H1 (cell line): ENCODE data around the gene FBN3. TPM values are rescaled to one million over a fixed set of nuclear protein-coding genes. Genes with fewer than 3 reads are reported as not detected.

ENCODE experiments used
- CTCF ChIA-PET: fragments of 300-600 bp; sonication (Branson Sonifier 250); formaldehyde crosslinking; loops from one replicate; lab custom pipeline; 2021; ENCODE audit not compliant: partially characterized antibody; lab: Charles Lee
- POLR2A ChIA-PET: fragments of 300-600 bp; sonication (Branson Sonifier 250); formaldehyde crosslinking; loops from one replicate; lab custom pipeline; 2021; ENCODE audit warnings: inconsistent platforms; ENCODE audit not compliant: partially characterized antibody; lab: Charles Lee
- DNase-seq, 2 experiments: peaks; one replicate each; pipeline versions ENCODE4 v3.0.0 to v3.0.0-alpha.2; 2010 to 2022; ENCODE audit warnings: low spot score in 2 of 2, low read depth in 1 of 2, mixed read lengths in 1 of 2
- FAIRE-seq: peaks from 2 replicates; lab custom pipeline; 2011; peaks lifted over from hg19 to GRCh38; lab: Jason Lieb, UNC
- H2AFZ ChIP-seq: 2 replicates; pipeline ENCODE4 v1.8.1; 2012; ENCODE audit warnings: low read length, inconsistent platforms
- H2AK5ac ChIP-seq: 2 replicates; pipeline ENCODE4 v1.6.1; 2013; ENCODE audit warnings: low read depth, low read length
- H2BK120ac ChIP-seq: replicated peaks from 2 replicates; pipeline ENCODE3; 2013; ENCODE audit warnings: low read depth, low read length, inconsistent platforms
- H2BK12ac ChIP-seq: 2 replicates; pipeline ENCODE4 v1.6.1; 2013; ENCODE audit warnings: low read depth, low read length
- H2BK15ac ChIP-seq: 2 replicates; pipeline ENCODE4 v1.6.1; 2013; ENCODE audit warnings: low read length
- H2BK20ac ChIP-seq: 2 replicates; pipeline ENCODE4 v1.6.1; 2013; ENCODE audit warnings: low read length
- H2BK5ac ChIP-seq: 2 replicates; pipeline ENCODE4 v1.6.1; 2013; ENCODE audit warnings: low read depth, low read length
- H3K14ac ChIP-seq: 2 replicates; pipeline ENCODE4 v1.6.1; 2013; ENCODE audit warnings: inconsistent platforms; ENCODE audit not compliant: insufficient read length
- H3K18ac ChIP-seq: 2 replicates; pipeline ENCODE4 v1.6.1; 2013; ENCODE audit warnings: low read length; ENCODE audit errors: extremely low read depth
- H3K23ac ChIP-seq: 2 replicates; pipeline ENCODE4 v1.6.1; 2013; ENCODE audit warnings: inconsistent platforms; ENCODE audit not compliant: insufficient read length
- H3K23me2 ChIP-seq: 2 replicates; pipeline ENCODE4 v1.6.1; 2013; ENCODE audit warnings: low read depth, low read length
- H3K27ac ChIP-seq: 2 replicates; pipeline ENCODE4 v1.6.1; 2011; ENCODE audit warnings: low read depth, low read length, inconsistent platforms
- H3K27me3 ChIP-seq, 4 experiments: replicated peaks in 1 of 4; 1 replicate in 1 of 4; 2 replicates in 3 of 4; pipeline versions ENCODE4 v1.6.1 to v1.8.1; 2011 to 2013; ENCODE audit warnings: low read length in 3 of 4, mild to moderate bottlenecking in 3 of 4, inconsistent platforms in 2 of 4, mixed read lengths in 2 of 4, moderate library complexity in 1 of 4; ENCODE audit not compliant: control insufficient read depth in 3 of 4, insufficient read depth in 3 of 4; ENCODE audit errors: extremely low read depth in 1 of 4
- H3K36me3 ChIP-seq, 4 experiments: 2 replicates each; pipeline versions ENCODE4 v1.6.1 to v1.8.1; 2011 to 2013; ENCODE audit warnings: mild to moderate bottlenecking in 4 of 4, low read length in 3 of 4, moderate library complexity in 2 of 4, control low read depth in 1 of 4, inconsistent platforms in 1 of 4; ENCODE audit not compliant: insufficient read depth in 4 of 4, control insufficient read depth in 2 of 4
- H3K4ac ChIP-seq: replicated peaks from 2 replicates; pipeline ENCODE3; 2013; ENCODE audit warnings: low read length, low read depth, mixed read lengths, inconsistent platforms; ENCODE audit not compliant: insufficient read length
- H3K4me1 ChIP-seq, 4 experiments: replicated peaks in 1 of 4; 1 replicate in 1 of 4; 2 replicates in 3 of 4; pipeline versions ENCODE4 v1.6.1 to v1.8.1; 2011 to 2013; ENCODE audit warnings: low read length in 3 of 4, inconsistent platforms in 2 of 4, mixed read lengths in 1 of 4; ENCODE audit not compliant: insufficient read depth in 4 of 4, control insufficient read depth in 3 of 4
- H3K4me2 ChIP-seq, 2 experiments: 2 replicates each; pipeline versions ENCODE4 v1.6.1 to v1.8.1; 2011 to 2013; ENCODE audit warnings: low read depth in 2 of 2, low read length in 2 of 2, control low read depth in 1 of 2, inconsistent platforms in 1 of 2, mild to moderate bottlenecking in 1 of 2; ENCODE audit not compliant: insufficient read depth in 1 of 2
- H3K4me3 ChIP-seq, 4 experiments: fragments of 200-600, 300-600 bp in 1 of 4; sonication (generic), shearing (Covaris generic), sonication (Bioruptor Twin) in 1 of 4; 2 replicates each; pipeline versions ENCODE4 v1.5.1 to v1.8.1; 2011 to 2016; ENCODE audit warnings: low read length in 4 of 4, low read depth in 3 of 4, control low read depth in 2 of 4, inconsistent platforms in 2 of 4, mild to moderate bottlenecking in 2 of 4, mixed read lengths in 1 of 4, moderate library complexity in 1 of 4; ENCODE audit not compliant: insufficient read depth in 2 of 4; ENCODE audit errors: extremely low read depth in 1 of 4
- H3K56ac ChIP-seq: replicated peaks from 2 replicates; pipeline ENCODE3; 2013; ENCODE audit warnings: low read depth, mild to moderate bottlenecking, mixed read lengths, low read length, inconsistent platforms; ENCODE audit not compliant: insufficient read length
- H3K79me1 ChIP-seq: 2 replicates; pipeline ENCODE4 v1.6.1; 2013; ENCODE audit warnings: low read depth, low read length, control low read depth
- H3K79me2 ChIP-seq, 2 experiments: 2 replicates each; pipeline versions ENCODE4 v1.6.1 to v1.8.1; 2012 to 2013; ENCODE audit warnings: low read length in 2 of 2, mild to moderate bottlenecking in 2 of 2, inconsistent platforms in 1 of 2; ENCODE audit not compliant: insufficient read depth in 2 of 2, control insufficient read depth in 1 of 2
- H3K9ac ChIP-seq, 4 experiments: replicated peaks in 1 of 4; 1 replicate in 1 of 4; 2 replicates in 3 of 4; pipeline versions ENCODE4 v1.6.1 to v1.8.1; 2011 to 2013; ENCODE audit warnings: low read depth in 3 of 4, low read length in 3 of 4, control low read depth in 2 of 4, mild to moderate bottlenecking in 2 of 4, moderate library complexity in 2 of 4, inconsistent platforms in 1 of 4; ENCODE audit errors: extremely low read depth in 1 of 4
- H3K9me3 ChIP-seq, 2 experiments: 2 replicates each; pipeline versions ENCODE4 v1.6.1 to v1.8.1; 2012 to 2013; ENCODE audit warnings: mild to moderate bottlenecking in 2 of 2, moderate library complexity in 2 of 2, control low read depth in 1 of 2, inconsistent platforms in 1 of 2, low read depth in 1 of 2, low read length in 1 of 2, mixed read lengths in 1 of 2; ENCODE audit not compliant: insufficient read depth in 2 of 2
- H4K20me1 ChIP-seq, 2 experiments: replicated peaks in 1 of 2; 2 replicates each; pipeline versions ENCODE3 to v1.8.1; 2011 to 2013; ENCODE audit warnings: inconsistent platforms in 2 of 2, low read length in 2 of 2, mild to moderate bottlenecking in 1 of 2; ENCODE audit not compliant: insufficient read depth in 2 of 2, control insufficient read depth in 1 of 2
- H4K5ac ChIP-seq: 2 replicates; pipeline ENCODE4 v1.6.1; 2013; ENCODE audit warnings: low read length, low read depth, mixed read lengths, inconsistent platforms; ENCODE audit not compliant: insufficient read length
- H4K8ac ChIP-seq: 2 replicates; pipeline ENCODE4 v1.8.0; 2013; ENCODE audit warnings: mild to moderate bottlenecking, moderate library complexity, low read length, inconsistent platforms; ENCODE audit not compliant: insufficient read depth; ENCODE audit errors: extremely low read depth
- H4K91ac ChIP-seq: replicated peaks from 2 replicates; pipeline ENCODE3; 2013; ENCODE audit warnings: low read length, mixed read lengths, inconsistent platforms; ENCODE audit not compliant: insufficient read length
- FOSL1 ChIP-seq: IDR thresholded peaks from 2 replicates; pipeline ENCODE4 v1.6.1; 2011; ENCODE audit warnings: mild to moderate bottlenecking, low read depth, low read length, moderate library complexity; ENCODE audit not compliant: insufficient read depth
- HDAC6 ChIP-seq: IDR thresholded peaks from one replicate; pipeline ENCODE4 v1.7.1; 2012; ENCODE audit warnings: low read depth, mild to moderate bottlenecking, inconsistent platforms, low read length, moderate library complexity
- JUN ChIP-seq: IDR thresholded peaks from 2 replicates; pipeline ENCODE4 v1.6.1; 2011; ENCODE audit warnings: low read depth, mild to moderate bottlenecking, improper control_type of control experiment, low read length
- RNF2 ChIP-seq: fragments of 200-900, 300-1000 bp; sonication (generic); IDR thresholded peaks from 2 replicates; pipeline ENCODE4 v1.7.1; 2016; ENCODE audit warnings: borderline replicate concordance, low read depth, mild to moderate bottlenecking, antibody characterized with exemption, low read length; ENCODE audit not compliant: poor library complexity, severe bottlenecking; ENCODE audit errors: missing control alignments
- RXRA ChIP-seq: IDR thresholded peaks from 2 replicates; pipeline ENCODE4 v1.6.1; 2011; ENCODE audit warnings: low read depth, mild to moderate bottlenecking, low read length, moderate library complexity; ENCODE audit not compliant: insufficient read depth
- SIN3A ChIP-seq, 2 experiments: IDR thresholded peaks in 1 of 2; conservative IDR thresholded peaks in 1 of 2; 2 replicates each; pipeline ENCODE4 v1.6.1; 2011 to 2012; ENCODE audit warnings: low read length in 2 of 2, improper control_type of control experiment in 1 of 2, low read depth in 1 of 2, mild to moderate bottlenecking in 1 of 2
- SIRT6 ChIP-seq: IDR thresholded peaks from one replicate; pipeline ENCODE4 v1.7.1; 2012; ENCODE audit warnings: low read length, inconsistent platforms
- SIX5 ChIP-seq: IDR thresholded peaks from 2 replicates; pipeline ENCODE4 v1.6.1; 2011; ENCODE audit warnings: mild to moderate bottlenecking, low read depth, low read length
- SP2 ChIP-seq: IDR thresholded peaks from 2 replicates; pipeline ENCODE4 v1.6.1; 2012; ENCODE audit warnings: mild to moderate bottlenecking, low read length, inconsistent platforms
- SUZ12 ChIP-seq: fragments of 200-600 bp; sonication (generic); IDR thresholded peaks from 2 replicates; pipeline ENCODE4 v1.6.1; 2012; ENCODE audit warnings: mild to moderate bottlenecking, inconsistent platforms, low read length, moderate library complexity, mixed read lengths
- TAF7 ChIP-seq: optimal IDR thresholded peaks from 2 replicates; pipeline ENCODE3; 2011; ENCODE audit warnings: low read depth, mild to moderate bottlenecking, inconsistent platforms, low read length, moderate library complexity, borderline replicate concordance
- WGBS, 2 experiments: shearing (Covaris generic) in 1 of 2; methylation state at CpG; one replicate each; pipeline versions ENCODE4 v1.1.6 to v1.1.7; 2013 to 2015; ENCODE audit warnings: low lambda C conversion rate in 2 of 2, mixed read lengths in 2 of 2, inconsistent platforms in 1 of 2, low coverage in 1 of 2, missing lambda C conversion rate in 1 of 2; ENCODE audit not compliant: insufficient replicate concordance in 2 of 2, insufficient coverage in 1 of 2, insufficient read length in 1 of 2; ENCODE audit errors: extremely low coverage in 1 of 2, missing lambda C conversion rate in 1 of 2; 5-methylcytosine and 5-hydroxymethylcytosine counted together
- polyA plus RNA-seq, 7 experiments: library from polyadenylated mRNA; depleted of rRNA in 3 of 7; stranded (reverse) in 5 of 7; unstranded in 2 of 7; fragments of >200 nt in 5 of 7; fragments of 200-250 nt in 2 of 7; gene quantifications; 1 replicate in 5 of 7; 2 replicates in 1 of 7; 4 replicates in 1 of 7; pipeline versions ENCODE4 v1.2.1 to v1.2.3, GENCODE V29; 2011 to 2013; ENCODE audit warnings: missing spikeins in 2 of 7, mixed read lengths in 2 of 7
- total RNA-seq: library from RNA; stranded (reverse); fragmentation: NEBNext Ultra II Directional; extraction: Animal tissue kit (Norgen Biotek cat#: 25700); gene quantifications from 2 replicates; pipeline ENCODE4 v1.2.1, GENCODE V29; 2021

The FBN3 gene
- total and polyA plus RNA-seq, 2 of the 8 experiments (the other 6 are each of a cell fraction or from before 2014, with no cell fraction given) = 37.1 to 38.7 TPM

DNA sequence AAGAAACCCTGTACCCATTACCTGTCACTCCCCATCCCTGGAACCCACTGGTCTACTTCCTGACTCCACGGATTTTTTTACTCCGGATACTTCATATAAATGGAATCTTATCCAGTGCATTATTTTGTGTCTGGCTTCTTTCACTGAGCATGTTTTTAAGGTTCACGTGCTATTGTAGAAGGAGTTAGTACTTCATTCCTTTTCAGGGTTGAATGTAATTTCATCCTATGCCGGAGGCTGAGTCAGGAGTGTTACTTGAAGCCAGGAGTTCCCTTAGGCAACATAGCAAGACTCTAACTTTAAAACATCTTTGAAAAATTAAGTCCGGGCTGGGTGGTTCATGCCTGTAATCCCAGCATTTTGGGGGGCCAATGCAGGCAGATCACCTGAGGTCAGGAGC is 126.0 kb downstream of the FBN3 start:
- FAIRE-seq = no peak
- Histone ChIP-seq H2BK5ac (no peak overlapping the region), H3K23ac (no peak overlapping the region), H3K23me2 (no peaks in the 10 kb centered on the region), H2AK5ac (no peak overlapping the region), H4K8ac (no peak overlapping the region), H2AFZ (no peak overlapping the region), H4K5ac (no peak overlapping the region), H3K4me2 (no peak overlapping the region), H2BK20ac (no peak overlapping the region), H3K27ac (no peak overlapping the region), H3K4me3 (no peak overlapping the region), H4K20me1 (no peaks in the 10 kb centered on the region), H2BK120ac (no peak overlapping the region), H3K4me1 (peaks cover 0 to 1% (median 0%) of the 10 kb centered on the region in 4 experiments; a peak in 3 of 7 replicates), H3K79me1 (no peaks in the 10 kb centered on the region), H3K56ac (no peak overlapping the region), H3K14ac (no peak overlapping the region), H3K79me2 (no peaks in the 10 kb centered on the region), H3K9me3 (no peaks in the 10 kb centered on the region), H4K91ac (no peak overlapping the region), H2BK12ac (no peak overlapping the region), H2BK15ac (no peak overlapping the region), H3K27me3 (no peaks in the 10 kb centered on the region), H3K9ac (no peak overlapping the region), H3K4ac (no peak overlapping the region), H3K36me3 (no peaks in the 10 kb centered on the region), H3K18ac (no peak overlapping the region)
- POLR2A ChIA-PET = no interaction called here
- no peak for TF ChIP-seq SIRT6
- no peak for TF ChIP-seq SP2
- TF ChIP-seq HDAC6 = no peak
- no peak for TF ChIP-seq JUN
- TF ChIP-seq FOSL1 = no peak
- TF ChIP-seq SIX5 = no peak
- no peak for TF ChIP-seq SUZ12
- no peak for TF ChIP-seq TAF7
- TF ChIP-seq RNF2 = no peak
- TF ChIP-seq RXRA = no peak
- no peak for TF ChIP-seq SIN3A (conservative IDR thresholded peaks at IDR 0.05 in 1 of 2, IDR thresholded peaks at IDR 0.05 in 1 of 2; ENCODE audit: low read depth in 1 of 2, low read length in 2 of 2)
- WGBS, 2 experiments = 90% methylated on average over 5 of the region's 5 CpGs; no CpG with 5 or more reads in 1 of the 2 experiments
- no peak for DNase-seq
- CTCF ChIA-PET = no interaction called here
